ENCODE measurements around the gene CDK4.

- TF ChIP-seq CTCF (IDR thresholded peaks at IDR 0.05 in 8 of 11, conservative IDR thresholded peaks at IDR 0.05 in 3 of 11) (no peak), POLR2AphosphoS5 (IDR thresholded peaks at IDR 0.05) (no peak), POLR2A (IDR thresholded peaks at IDR 0.05) (no peak)
These were observed 13.8 kb upstream of the CDK4 start for GRCh38 chr12:57765698-57766463.

Data from spleen (tissue), 7 donors.